Dedifferentiated amniotic fluid mesenchymal stem cell (primary cell): ENCODE results near the gene ZYX.
"Not testable (repeated sequence)": the region's sequence is repeated elsewhere in the genome, so short reads cannot be mapped to it uniquely, and the experiment has no call there.

Experiments
- DNase-seq: peaks from one replicate; pipeline ENCODE4 v3.0.0-alpha.2; 2016; ENCODE audit errors: extremely low spot score

Gene ZYX

DNA sequence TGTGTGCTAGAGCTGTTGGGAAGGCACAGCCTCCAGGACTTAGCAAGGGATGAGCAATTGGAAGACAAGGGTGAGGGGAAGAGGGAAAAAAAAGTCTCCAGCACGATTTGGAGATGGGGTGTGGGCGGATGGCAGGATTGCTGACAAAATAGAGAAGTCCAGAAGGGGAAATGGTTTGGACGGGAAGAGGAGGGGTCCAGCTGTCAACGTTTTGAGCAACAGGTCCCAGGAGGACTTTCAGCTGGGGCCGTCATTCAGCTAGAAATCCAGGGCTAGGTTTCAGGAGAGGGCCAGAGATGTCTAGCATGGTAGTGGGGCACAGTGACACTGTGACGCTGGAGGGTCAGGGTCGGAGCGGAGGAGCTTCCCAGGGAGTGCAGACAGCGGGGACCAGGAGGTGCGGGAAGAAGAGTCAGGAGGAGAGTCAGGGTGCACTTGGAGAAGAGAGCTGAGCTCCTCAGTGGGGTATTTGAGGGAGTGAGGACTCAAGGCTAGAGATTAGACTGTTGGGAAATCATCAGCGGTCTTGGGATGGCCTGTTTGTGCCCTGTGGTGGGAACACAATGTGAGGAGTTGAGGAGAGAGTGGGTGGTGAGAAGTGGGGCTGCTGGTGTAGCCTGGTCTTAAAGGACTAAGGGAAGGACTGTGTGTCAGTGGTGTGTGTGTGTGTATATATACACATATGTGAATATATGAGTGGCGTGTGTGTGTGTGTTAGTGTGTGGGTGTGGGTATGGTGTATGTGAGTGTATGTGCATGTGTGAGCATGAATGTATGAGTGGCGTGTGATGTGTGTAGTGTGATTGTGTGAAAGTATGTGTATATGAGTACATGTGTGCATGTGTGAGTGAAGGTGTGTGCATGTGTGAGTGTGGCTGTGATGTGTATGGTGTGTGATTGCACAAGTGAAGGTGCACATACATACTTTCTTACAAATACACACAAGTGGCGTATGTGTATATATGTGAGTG, 3.8 kb downstream of the ZYX start:
- no peak for DNase-seq

DNA sequence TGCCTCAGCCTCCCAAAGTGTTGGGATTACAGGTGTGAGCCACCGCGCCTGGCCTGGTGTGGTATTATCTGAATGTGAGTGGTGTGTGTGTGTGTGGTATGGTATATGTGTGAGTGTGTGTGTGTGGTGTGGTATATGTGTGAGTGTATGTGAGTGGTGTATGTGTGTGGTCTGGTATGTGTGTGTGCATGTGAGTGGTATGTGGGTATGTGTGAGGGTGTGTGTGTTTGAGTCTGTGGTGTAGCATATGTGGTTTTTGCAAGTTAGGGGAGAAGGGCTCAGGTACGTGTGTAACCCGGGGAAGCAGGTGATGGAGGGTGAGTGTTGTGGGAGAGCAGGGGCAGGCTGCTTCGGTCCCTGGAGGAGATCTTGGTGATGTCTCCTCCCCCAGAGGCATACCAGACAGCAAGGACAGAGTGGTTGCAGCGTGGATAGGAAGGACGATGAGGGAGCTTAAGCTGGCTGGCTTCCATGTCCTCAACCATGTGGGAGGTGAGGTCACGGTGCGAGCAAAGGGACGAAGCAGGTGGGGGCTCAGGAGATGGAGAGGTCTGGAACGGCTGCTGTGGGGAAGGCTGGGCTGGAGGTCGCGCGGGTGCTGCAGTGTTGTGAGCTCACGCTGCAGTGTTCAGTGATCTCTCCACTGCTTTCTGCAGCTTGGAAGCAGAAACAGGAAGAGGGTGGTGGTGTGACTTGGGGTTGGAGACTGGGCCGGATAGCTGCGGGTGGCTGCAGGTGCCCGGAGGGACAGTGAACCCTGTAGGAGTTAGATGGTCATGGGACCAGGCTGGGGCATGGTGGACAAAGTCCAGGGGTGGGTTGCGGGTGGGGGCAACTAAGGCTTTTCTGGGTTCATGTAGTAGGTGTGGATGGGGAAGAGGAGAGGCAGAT, 5.0 kb downstream of the ZYX start:
- no peak for DNase-seq

DNA sequence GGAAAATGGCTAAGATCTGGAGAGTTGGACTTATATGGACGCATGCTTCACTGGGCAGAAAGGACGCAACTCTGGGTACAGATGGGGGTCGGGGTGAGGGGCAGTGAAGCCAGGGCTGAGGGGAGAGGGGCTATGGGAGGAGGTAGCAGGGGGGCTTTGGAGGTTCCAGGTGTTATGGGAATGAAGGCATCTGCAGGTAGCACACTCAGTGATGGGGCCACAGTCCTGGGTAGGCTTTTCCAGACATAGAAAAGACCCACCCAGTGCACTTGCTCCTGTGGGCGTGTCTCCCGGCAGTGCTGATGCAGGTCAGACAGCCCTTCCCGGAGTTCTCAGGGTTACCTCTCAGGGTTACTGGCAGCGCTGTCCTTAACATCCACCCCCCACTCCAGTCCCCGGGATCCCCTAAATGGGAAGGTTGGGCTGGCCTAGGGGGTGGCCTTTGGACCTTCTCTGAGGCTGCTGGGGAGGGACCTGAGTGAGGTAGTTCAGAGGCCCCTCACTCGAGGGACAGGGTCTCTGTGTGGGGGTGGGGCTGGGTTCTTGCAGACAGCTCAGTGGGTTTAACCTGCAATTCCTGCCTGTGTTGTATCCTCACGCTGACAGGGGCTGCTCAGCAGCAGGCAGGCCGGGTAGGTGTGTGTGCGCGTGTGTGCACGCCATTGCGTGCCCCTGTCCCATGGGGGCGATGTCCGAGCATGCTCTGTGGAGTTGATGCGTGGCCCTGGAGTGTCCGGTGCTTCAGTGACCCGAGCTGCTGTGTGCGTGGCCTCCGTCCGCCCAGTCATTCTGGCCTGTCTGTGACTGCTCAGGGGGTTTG, 6.2 kb downstream of the ZYX start:
- no peak for DNase-seq

DNA sequence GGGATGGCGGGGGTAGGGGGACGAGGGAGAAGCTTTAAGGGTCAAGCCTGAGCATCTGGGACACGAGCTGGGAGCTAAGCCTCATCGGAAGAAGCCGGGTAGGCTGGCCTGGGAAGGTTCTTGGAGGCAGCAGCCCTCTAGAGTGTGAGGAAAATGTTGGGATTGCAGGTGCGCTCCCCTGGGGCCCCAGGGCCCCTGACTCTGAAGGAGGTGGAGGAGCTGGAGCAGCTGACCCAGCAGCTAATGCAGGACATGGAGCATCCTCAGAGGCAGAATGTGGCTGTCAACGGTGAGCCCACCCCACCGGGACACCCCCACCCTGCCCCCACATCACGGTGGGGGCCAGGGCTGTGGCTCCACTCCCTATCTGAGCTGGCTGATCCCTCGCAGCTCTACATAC, 6.9 kb downstream of the ZYX start:
- DNase-seq: no peak

DNA sequence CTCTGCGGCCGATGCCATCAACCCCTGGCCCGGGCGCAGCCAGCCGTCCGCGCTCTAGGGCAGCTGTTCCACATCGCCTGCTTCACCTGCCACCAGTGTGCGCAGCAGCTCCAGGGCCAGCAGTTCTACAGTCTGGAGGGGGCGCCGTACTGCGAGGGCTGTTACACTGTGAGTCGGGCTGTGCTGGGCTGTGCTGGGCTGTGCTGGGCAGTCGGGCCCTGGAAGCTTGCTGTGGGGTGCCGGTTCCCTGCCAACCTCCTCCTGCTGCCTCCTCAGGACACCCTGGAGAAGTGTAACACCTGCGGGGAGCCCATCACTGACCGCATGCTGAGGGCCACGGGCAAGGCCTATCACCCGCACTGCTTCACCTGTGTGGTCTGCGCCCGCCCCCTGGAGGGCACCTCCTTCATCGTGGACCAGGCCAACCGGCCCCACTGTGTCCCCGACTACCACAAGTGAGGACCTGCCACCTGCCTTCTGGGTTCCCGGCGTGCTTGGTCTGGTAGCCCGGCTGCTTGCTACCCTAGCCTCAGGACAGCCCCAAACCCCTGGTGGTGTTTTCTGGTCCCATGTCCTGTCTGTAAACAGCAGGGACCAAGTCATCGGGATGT, 7.5 kb downstream of the ZYX start:
- DNase-seq: no peak

DNA sequence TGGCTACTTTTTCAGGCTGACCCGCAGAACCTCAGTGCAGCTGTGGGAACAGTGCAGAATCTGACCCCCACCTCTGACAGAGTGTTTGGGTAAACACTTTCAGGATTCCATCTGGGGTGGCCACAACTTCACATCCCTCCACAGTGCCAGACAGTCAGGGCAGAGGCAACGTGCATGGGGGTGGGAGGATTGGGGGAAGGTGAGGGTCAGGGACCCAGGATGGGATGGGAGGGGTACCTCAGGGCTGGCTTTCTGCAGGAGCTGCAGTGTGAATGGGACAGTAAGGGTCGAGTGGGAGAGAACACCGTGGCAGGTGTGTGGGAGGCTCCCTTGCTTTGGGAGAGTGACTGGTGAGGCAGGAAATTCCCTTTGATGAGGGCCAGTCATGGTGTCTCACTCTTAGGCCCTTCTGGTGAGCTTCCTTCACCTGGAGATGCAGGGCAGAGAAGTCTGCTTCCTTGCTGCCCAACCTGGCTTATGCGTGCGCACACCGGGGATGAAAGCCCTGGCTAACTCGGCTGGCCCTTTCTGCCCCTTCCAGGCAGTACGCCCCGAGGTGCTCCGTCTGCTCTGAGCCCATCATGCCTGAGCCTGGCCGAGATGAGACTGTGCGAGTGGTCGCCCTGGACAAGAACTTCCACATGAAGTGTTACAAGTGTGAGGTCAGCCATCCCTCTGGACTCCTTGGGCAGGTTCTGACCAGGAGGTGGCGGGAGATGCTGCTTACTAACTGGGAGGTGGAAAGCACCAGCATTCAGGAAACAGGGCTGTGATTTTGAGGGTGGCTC, 8.4 kb downstream of the ZYX start:
- no peak for DNase-seq

DNA sequence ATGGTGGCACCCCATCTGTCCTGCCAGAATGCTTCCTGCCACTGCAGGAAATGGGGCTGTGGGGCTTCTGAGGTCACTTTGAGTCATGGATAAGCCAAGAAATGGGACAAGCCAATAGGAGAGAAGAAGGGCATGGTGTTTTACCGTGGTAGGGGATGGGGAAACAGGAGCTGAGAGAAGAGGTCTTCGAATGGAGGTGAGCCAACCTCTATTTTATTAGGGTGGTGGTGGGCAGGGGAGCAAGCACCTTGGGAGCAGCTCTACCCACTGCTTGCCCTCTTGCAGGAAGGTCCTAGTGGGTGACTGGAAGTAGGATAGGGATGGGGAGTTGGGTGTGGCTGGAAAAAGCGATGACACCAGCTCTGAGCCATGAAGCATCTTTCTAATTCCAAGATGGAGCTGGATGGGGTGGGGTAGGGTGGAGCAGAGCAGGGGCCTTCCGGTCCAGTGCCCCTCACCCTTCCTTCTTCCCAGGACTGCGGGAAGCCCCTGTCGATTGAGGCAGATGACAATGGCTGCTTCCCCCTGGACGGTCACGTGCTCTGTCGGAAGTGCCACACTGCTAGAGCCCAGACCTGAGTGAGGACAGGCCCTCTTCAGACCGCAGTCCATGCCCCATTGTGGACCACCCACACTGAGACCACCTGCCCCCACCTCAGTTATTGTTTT, 9.1 kb downstream of the ZYX start:
- no peak for DNase-seq

DNA sequence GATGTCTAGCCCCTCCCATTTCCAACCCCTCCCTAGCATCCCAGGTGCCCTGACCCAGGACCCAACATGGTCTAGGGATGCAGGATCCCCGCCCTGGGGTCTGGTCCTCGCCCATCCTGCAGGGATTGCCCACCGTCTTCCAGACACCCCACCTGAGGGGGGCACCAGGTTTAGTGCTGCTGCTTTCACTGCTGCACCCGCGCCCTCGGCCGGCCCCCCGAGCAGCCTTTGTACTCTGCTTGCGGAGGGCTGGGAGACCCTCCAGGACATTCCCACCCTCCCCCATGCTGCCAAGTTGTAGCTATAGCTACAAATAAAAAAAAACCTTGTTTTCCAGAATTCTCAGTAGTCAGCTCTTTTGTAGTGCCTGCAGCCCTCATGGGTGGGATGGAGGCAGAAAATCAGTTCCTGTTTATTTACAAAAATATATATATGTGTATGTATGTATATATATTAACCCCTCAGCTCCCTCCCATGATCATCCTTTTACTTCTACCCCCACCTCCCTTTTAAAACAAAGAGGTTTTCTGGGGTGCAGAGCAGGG, 9.7 kb downstream of the ZYX start:
- no peak for DNase-seq

DNA sequence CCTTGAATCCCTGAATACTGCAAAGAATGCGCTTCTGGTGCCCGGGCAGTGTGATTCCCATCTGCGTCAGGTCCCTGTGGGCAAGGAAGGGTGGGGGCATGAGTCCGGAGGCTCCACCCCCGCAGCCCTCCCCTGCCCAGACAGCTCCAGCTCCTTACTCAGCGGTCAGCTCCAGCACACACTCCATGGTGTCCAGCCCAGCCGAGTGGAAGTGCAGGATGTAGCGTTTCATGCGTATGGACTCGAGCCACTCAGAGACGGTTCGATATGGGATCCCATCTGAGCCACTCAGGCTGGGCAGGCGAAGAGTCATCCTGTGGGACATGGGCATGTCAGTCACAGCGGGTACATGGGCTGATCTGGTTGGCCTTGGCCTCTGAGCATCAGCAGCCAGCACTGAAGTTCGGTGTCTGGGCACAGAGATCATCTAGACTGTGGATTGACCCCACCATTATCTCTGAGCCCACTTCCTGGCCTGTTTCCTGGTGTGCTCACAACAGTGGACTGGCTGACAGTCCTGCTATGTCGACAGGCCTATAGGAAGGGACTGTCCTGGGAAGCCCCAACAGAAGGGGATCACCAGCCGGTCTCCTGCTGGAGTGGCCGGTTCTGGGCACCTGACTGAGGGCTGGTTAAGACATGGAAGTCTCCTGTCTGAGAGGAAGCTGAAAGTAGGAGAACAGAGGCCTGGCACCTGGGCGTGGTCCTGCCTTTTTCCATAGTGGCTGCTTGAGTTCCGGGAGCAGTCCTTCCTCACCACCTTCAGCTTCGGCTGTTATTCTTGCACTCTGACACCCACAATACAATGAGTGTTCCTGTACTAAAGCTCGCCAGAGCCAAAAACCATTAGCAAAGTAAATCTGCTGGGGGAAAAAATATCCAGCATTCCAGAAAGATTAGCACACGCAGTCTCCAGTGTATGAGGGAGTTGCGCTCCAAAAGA, 10.6 kb downstream of the ZYX start:
- peak; percentile 58 for DNase-seq

DNA sequence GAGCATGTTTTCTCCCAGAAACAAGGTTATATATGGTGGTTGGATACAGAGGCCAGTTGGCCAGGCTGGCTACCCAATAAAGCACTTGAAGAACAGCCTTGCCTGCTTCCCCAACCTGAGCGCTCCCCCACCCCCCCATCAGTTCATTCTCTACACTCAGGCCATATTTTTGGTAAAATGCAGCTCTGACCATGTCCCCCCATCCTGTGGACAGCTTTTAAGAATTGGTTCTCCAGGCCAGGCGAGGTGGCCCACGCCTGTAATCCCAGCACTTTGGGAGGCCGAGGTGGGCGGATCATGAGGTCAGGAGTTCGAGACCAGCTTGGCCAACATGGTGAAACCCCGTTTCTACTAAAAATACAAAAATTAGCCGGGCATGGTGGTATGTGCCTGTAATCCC, 11.3 kb downstream of the ZYX start:
- not testable (repeated sequence) for DNase-seq

DNA sequence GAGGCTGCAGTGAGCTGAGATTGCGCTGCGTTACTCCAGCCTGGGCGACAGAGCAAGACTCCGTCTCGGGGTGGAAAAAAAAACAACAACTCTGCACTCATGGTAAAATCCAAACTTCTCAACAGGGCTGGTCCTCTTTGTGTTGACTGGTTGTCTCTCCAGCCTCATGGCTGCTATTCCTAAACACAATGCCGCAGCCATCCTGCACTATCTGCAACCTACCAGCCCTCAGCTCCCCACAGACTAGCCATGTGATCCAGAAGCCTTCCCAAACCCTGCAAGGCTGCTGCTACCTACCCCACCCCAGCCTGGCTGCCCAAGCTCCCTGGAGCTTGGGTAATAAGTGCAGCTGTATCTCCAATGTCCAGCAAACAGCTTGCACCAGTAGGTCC, 11.7 kb downstream of the ZYX start:
- no peak for DNase-seq

DNA sequence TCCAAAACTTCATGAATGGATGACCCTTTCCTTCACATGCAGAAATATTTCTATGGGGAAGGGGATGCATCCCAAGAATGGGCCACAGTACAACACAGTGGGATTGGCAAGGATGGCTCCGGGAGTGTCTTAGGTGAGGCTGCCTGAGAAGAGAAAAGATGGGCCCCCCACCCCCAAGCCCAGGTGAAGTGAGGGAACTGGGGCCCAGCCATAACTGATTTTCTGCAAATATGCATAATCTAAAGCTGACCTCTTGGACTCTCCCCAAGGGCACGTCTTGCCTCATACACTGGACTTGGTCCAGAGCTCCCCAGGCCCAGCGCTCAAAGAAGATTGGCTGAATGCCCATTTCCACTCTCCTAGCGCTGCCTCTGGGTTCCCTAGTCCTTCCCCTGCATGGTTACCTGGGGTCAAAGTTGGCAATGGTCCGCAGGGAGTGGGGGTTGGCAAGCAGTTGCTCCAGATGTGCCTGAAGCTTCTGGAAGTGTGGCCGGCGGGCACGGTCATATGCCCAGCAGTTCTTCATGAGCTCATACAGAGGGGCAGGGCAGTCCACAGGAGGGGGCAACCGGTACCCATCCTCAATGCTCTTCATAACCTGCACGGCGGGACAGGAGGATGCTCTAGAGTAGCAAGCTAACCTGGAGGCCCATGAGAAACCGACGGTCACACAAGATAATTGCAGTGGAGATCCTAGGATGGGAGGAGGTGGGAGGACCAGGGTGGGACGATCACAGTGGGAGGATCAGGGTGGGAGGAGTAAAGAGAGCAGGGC, 12.3 kb downstream of the ZYX start:
- no peak for DNase-seq

DNA sequence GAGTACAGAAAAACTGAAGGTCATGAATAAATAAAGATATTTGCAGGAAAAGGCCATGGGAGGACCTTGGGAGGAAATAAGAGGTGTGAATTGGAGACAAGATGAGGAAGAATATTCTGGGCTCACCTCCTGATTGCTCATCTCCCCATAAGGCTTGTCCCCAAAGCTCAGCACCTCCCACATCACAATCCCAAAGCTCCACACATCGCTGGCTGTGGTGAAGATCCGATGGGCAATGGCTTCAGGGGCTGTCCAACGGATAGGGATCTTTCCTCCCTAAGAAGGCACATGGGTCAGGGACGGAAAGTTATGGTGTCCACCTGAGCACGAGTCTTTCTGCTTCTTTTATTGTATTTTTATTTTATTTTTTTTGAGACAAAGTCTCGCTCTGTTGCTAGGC, 12.9 kb downstream of the ZYX start:
- no peak for DNase-seq

DNA sequence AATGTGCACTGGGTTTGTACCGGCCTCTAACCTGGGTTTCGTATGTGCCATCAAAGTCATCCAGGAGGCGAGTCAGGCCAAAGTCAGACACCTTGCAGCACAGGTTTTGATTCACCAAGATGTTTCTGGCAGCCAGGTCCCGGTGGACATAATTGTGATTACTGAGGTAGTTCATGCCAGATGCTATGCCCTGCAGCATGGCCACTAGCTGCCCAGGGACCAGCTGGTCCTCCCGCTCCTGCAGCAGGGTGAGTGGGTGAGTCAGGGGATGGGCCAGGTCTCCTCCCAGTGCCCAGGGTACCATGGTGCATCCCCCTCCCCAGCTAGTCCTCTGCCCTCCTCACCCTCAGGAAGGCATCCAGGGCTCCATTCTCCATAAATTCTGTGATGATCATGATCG, 13.6 kb downstream of the ZYX start:
- DNase-seq: no peak

DNA sequence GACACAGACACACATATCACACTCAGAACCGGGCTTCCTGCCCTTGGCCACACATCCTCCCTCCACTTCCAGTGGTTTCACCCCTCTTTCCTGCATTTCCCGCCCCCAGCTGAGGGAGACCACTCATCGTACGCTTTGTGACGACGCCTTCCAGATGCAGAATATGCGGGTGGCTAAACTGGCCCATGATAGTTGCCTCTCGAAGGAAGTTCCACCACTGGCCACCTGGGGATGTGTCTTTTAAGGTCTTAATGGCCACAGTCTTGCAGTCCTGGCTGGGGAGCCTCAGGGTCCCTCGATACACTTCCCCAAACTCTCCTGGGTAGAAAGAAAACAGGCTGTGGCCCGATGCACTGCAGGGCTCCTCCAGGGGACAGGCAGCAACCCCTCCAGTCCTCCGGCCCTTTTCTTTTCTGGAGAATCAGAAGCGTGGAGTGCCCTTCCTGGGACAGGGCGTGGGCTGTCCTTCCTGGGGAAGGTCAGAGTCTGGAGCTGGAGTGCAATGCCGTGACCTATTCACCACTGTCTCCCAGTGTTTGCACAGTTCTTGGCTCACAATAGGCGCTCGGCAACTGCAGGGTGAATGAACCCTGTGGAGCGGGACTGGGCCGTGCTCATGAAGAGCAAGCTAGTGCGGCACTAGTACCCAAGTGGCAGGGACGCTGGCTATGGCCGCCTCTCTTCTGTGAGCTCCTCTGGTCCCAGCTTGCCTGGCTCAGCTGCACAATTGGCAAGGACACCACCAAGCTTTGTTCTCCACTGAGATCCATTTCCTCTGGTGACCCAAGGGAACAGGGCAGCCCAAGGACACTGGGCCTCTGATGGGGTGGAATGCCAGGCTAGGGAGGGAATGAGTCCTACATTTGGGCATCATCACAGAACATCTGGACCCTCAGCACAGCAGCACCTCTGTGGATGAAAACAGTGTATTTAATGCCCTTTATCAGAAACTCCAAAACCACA, 14.3 kb downstream of the ZYX start:
- DNase-seq: no peak

DNA sequence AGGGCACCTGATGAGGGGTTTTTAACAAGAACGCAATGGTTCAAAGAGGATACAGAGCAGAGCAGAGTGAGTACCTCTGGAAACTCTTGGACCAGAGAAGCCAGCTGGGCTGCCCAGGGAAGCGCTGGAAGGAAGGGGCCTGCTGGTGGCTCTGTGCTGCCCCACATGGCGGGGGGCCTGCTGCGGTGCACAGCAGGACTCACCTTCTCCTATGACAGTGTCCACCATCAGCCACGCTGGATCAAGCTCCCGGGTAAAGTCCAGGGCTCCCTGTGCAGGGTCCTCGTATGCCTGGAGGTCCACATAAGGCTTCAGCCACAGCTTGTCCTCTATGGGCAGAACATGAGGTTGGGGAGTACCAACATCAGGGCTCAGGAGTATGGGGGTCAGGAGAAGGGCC, 15.0 kb downstream of the ZYX start:
- DNase-seq: no peak
